GM06990 (cell line): ENCODE measurements around the gene KLF18.
"Not testable (repeated sequence)": the region's sequence is repeated elsewhere in the genome, so short reads cannot be mapped to it uniquely, and the experiment has no call there.

Experiments used
- DNase-seq: peaks from one replicate; pipeline ENCODE4 v3.0.0-alpha.2; 2011; ENCODE audit not compliant: insufficient read length; ENCODE audit errors: extremely low read depth
- H3K27me3 ChIP-seq: replicated peaks from 2 replicates; pipeline ENCODE4 v1.6.0; 2011; ENCODE audit warnings: low read length; ENCODE audit not compliant: control insufficient read depth, insufficient read depth
- H3K36me3 ChIP-seq: 2 replicates; pipeline ENCODE4 v1.5.1; 2011; ENCODE audit warnings: low read length; ENCODE audit not compliant: control insufficient read depth, insufficient read depth
- H3K4me3 ChIP-seq: replicated peaks from 2 replicates; pipeline ENCODE4 v1.5.1; 2011; ENCODE audit warnings: low read depth, mild to moderate bottlenecking, control low read depth, low read length
- TF ChIP-seq, protein P1 (sequence below): IDR thresholded peaks from 2 replicates; pipeline ENCODE4 v1.5.1; 2011; ENCODE audit warnings: low read length, control low read depth, mild to moderate bottlenecking, inconsistent platforms; ENCODE audit not compliant: insufficient read depth, poor library complexity, severe bottlenecking

The KLF18 gene

DNA sequence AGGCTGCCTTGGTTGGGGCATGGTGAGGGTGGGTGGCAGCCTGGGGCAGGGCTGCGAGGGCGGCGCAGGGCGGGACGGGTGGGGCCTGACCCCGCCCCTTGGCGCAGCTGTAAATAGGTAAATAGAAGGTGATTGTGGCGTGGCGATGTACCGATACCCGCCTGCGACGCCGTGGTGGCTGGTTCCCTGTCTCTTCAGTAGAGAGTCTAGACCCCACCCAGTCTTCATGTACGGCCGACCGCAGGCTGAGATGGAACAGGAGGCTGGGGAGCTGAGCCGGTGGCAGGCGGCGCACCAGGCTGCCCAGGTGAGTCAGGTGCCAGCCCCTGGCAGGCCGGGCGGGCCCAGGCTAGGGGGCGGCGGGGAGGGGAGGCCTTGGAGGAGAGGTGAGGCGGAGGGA is 22.7 kb downstream of the KLF18 start, which contains the start of gene KLF17:
KLF17 (plus strand) TSS at position 140 of the 400 bp plus-strand sequence; CDS start at position 227, 87 bp downstream.
- TF ChIP-seq, protein P1, sequence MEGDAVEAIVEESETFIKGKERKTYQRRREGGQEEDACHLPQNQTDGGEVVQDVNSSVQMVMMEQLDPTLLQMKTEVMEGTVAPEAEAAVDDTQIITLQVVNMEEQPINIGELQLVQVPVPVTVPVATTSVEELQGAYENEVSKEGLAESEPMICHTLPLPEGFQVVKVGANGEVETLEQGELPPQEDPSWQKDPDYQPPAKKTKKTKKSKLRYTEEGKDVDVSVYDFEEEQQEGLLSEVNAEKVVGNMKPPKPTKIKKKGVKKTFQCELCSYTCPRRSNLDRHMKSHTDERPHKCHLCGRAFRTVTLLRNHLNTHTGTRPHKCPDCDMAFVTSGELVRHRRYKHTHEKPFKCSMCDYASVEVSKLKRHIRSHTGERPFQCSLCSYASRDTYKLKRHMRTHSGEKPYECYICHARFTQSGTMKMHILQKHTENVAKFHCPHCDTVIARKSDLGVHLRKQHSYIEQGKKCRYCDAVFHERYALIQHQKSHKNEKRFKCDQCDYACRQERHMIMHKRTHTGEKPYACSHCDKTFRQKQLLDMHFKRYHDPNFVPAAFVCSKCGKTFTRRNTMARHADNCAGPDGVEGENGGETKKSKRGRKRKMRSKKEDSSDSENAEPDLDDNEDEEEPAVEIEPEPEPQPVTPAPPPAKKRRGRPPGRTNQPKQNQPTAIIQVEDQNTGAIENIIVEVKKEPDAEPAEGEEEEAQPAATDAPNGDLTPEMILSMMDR, result no peak
- DNase-seq, result no peak

GRCh38 chr1:44117272-44117671 is 24.2 kb downstream of the KLF18 start:
- not testable (repeated sequence) for H3K27me3 ChIP-seq, H3K4me3 ChIP-seq, DNase-seq, H3K36me3 ChIP-seq

More for the DNA sequence above, 22.7 kb downstream of the KLF18 start, which contains the start of gene KLF17:
- H3K36me3 ChIP-seq, result no peaks in the 10 kb centered on the region
- H3K4me3 ChIP-seq, result no peak within 1 kb of the TSS
- H3K27me3 ChIP-seq, result no peaks in the 10 kb centered on the region

- no peak for DNase-seq
- H3K36me3 ChIP-seq, result no peaks in the 10 kb centered on the region
- TF ChIP-seq, protein P1, result no peak
- no peaks in the 10 kb centered on the region for H3K27me3 ChIP-seq
- H3K4me3 ChIP-seq, result no peak overlapping the region
These were observed 27.3 kb downstream of the KLF18 start for GRCh38 chr1:44114098-44114497.

GRCh38 chr1:44113095-44113609 is 28.3 kb downstream of the KLF18 start:
- TF ChIP-seq, protein P1, result no peak
- no peak for DNase-seq
- no peaks in the 10 kb centered on the region for H3K36me3 ChIP-seq
- no peaks in the 10 kb centered on the region for H3K27me3 ChIP-seq
- no peak overlapping the region for H3K4me3 ChIP-seq

GRCh38 chr1:44112486-44112885 is 28.9 kb downstream of the KLF18 start:
- no peak for DNase-seq
- no peaks in the 10 kb centered on the region for H3K36me3 ChIP-seq
- no peak overlapping the region for H3K4me3 ChIP-seq
- H3K27me3 ChIP-seq, result no peaks in the 10 kb centered on the region
- TF ChIP-seq, protein P1, result no peak

DNA sequence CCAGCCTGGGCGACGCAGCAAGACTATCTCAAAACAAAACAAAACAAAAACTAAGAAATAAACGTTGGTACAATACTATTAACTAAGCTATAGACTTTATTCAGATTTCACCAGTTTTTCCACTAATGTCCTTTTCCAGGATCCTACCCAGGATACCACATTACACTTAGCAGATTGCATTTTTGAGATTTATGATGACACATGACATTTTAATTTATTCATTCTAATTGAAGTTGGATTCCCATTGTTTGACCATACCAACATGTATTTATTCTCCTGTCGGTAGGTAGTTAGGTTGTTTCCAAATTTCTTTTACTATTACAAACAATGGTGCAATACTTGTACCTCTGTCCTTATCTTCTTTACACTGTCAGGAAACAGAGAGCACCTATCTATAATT is 29.6 kb downstream of the KLF18 start:
- DNase-seq, result no peak
- Histone ChIP-seq H3K4me3 (no peak overlapping the region), H3K27me3 (no peaks in the 10 kb centered on the region), H3K36me3 (no peaks in the 10 kb centered on the region)
- TF ChIP-seq, protein P1, result no peak
